ENCODE data around the gene ATG5.
"Not testable (repeated sequence)": the region's sequence is repeated elsewhere in the genome, so short reads cannot be mapped to it uniquely, and the experiment has no call there.

ATG5 gene

DNA sequence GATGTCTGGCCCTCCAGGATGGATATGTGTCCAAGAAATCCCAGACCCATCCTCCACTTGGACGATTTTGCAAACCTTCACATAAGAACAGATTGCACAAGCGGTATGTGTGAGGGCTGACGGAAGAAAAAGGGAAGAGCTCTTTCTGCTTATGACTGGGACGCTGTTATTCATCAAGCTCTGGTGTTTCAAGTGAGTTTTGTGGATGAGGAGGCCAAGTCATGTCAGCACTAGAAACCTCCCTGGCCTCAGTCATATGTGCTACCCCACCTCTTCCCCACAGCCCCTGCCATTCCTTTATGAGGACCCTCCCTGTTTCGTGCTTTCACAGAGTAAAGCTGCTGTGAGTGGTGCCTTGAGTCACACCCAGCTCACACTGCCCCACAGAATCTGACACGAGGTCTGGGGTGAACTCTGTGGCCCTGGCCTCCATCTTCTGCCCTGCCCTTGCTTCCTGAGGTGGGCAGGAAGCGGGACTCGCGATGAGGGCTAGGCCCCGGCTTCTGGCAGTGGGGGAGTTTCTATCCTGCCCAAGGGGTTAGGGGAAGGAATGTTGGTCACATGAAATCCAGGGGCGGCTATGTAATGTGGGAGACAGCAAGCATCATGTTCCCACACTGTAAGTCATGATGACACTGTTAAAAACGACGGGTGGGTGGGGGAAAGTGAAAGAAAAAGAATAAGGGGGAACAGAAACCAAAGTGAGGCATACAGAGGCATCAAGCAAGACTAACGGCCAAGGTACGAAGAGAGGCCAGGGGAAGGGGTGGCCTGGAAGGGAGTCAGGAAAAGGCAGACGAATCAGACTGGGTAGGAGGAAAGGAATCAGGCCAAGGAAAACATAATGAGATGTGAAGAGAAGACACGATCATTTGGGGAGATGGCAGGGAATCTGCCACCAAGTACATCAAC is 161.3 kb downstream of the ATG5 start:
- H3K36me3 Mint-ChIP-seq (ENCODE audit: low read depth) = no peaks in the 10 kb centered on the region
- peak overlapping the region; percentile 95 for H3K27ac Mint-ChIP-seq
- no peaks in the 10 kb centered on the region for H3K9me3 Mint-ChIP-seq
- H3K27me3 Mint-ChIP-seq = no peaks in the 10 kb centered on the region
- H3K4me3 Mint-ChIP-seq = peak overlapping the region; percentile 45
- H3K4me1 Mint-ChIP-seq (ENCODE audit: low read depth) = peaks cover 53% of the 10 kb centered on the region
- intact Hi-C loops (cut with micrococcal nuclease) = loop anchor here (5.0 kb wide), 2 partner anchors 77 to 167 kb away; partner anchors contain the start of gene PRDM1

DNA sequence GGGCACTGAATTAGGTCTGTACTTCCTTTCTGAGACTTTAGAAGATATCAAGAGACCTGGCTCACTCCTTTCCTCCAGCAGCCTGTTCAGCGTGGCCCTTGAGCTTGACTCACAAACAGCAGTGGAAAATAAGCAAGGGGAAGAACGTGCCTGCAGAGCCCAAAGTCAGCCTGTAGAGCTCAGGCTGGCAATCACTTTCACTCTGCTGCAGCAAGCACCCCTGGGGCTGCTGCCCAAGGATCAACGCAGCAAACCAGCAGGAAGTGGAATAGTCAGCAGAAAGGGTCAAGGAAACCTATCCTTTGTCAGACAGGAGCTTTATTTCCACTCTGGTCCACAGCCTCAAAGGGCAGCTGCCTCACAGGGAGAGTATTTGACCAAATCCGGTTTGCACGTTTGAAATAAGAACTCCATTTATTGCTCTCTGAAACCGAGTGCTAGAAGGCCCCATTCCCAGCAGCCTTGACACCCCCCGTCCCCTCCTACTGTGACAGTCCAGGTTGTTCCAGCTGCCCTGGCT is 162.1 kb downstream of the ATG5 start:
- H3K36me3 Mint-ChIP-seq (ENCODE audit: low read depth) = no peaks in the 10 kb centered on the region
- no peaks in the 10 kb centered on the region for H3K9me3 Mint-ChIP-seq
- intact Hi-C loops (cut with micrococcal nuclease) = loop anchor here (5.0 kb wide), 2 partner anchors 76 to 166 kb away; partner anchors contain the start of gene PRDM1
- peaks cover 57% of the 10 kb centered on the region for H3K4me1 Mint-ChIP-seq (ENCODE audit: low read depth)
- peak overlapping the region; percentile 95 for H3K27ac Mint-ChIP-seq
- peak overlapping the region; percentile 45 for H3K4me3 Mint-ChIP-seq
- H3K27me3 Mint-ChIP-seq = no peaks in the 10 kb centered on the region

- H3K36me3 Mint-ChIP-seq (ENCODE audit: low read depth) = no peaks in the 10 kb centered on the region
- intact Hi-C loops (cut with micrococcal nuclease) = loop anchor here (5.0 kb wide), 2 partner anchors 76 to 166 kb away; partner anchors contain the start of gene PRDM1
Measured at GRCh38 chr6:106162921-106163320, 162.6 kb downstream of the ATG5 start.

DNA sequence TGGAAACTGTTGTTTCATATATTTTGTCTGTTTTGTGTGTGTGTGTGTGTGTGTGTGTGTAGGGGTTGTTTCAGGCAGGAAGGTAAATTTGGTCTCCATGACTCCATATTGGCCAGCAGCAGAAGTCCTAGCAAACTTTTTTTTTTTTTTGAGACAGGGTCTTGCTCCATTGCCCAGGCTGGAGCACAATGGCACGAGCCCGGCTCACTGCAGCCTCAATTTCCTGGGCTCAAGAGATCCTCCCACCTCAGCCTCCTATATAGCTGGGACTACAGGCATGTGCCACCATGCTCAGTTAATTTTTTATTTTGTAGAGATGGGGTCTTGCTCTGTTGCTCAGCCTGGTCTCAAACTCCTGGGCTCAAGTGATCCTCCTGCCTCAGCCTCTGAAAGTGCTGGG is 163.7 kb downstream of the ATG5 start:
- no peaks in the 10 kb centered on the region for H3K36me3 Mint-ChIP-seq (ENCODE audit: low read depth)
- H3K4me3 Mint-ChIP-seq = no peak overlapping the region
- no peaks in the 10 kb centered on the region for H3K27me3 Mint-ChIP-seq
- intact Hi-C loops (cut with micrococcal nuclease) = loop anchor here (5.0 kb wide), 2 partner anchors 75 to 165 kb away; partner anchors contain the start of gene PRDM1
- H3K4me1 Mint-ChIP-seq (ENCODE audit: low read depth) = peaks cover 69% of the 10 kb centered on the region
- H3K9me3 Mint-ChIP-seq = no peaks in the 10 kb centered on the region
- H3K27ac Mint-ChIP-seq = peak overlapping the region; percentile 23

More at GRCh38 chr6:106162921-106163320, 162.6 kb downstream of the ATG5 start:
- no peak overlapping the region for H3K4me3 Mint-ChIP-seq
- H3K27ac Mint-ChIP-seq = peak overlapping the region; percentile 95
- no peaks in the 10 kb centered on the region for H3K9me3 Mint-ChIP-seq
- no peaks in the 10 kb centered on the region for H3K27me3 Mint-ChIP-seq
- H3K4me1 Mint-ChIP-seq (ENCODE audit: low read depth) = peaks cover 59% of the 10 kb centered on the region

- Mint-ChIP-seq H3K4me3 (no peak overlapping the region), H3K36me3 (ENCODE audit: low read depth) (no peaks in the 10 kb centered on the region), H3K27me3 (no peaks in the 10 kb centered on the region), H3K27ac (peak overlapping the region; percentile 23), H3K4me1 (ENCODE audit: low read depth) (peaks cover 72% of the 10 kb centered on the region), H3K9me3 (no peaks in the 10 kb centered on the region)
- intact Hi-C loops (cut with micrococcal nuclease) = loop anchor here (5.0 kb wide), 2 partner anchors 74 to 164 kb away; partner anchors contain the start of gene PRDM1
Measured at GRCh38 chr6:106161311-106161874, 164.2 kb downstream of the ATG5 start.

GRCh38 chr6:106160189-106160588 is 165.4 kb downstream of the ATG5 start:
- peaks cover 78% of the 10 kb centered on the region for H3K4me1 Mint-ChIP-seq (ENCODE audit: low read depth)
- no peaks in the 10 kb centered on the region for H3K27me3 Mint-ChIP-seq
- no peak overlapping the region for H3K27ac Mint-ChIP-seq
- no peaks in the 10 kb centered on the region for H3K36me3 Mint-ChIP-seq (ENCODE audit: low read depth)
- intact Hi-C loops (cut with micrococcal nuclease) = loop anchor here (5.0 kb wide), 2 partner anchors 73 to 163 kb away; partner anchors contain the start of gene PRDM1
- H3K4me3 Mint-ChIP-seq = no peak overlapping the region
- no peaks in the 10 kb centered on the region for H3K9me3 Mint-ChIP-seq

DNA sequence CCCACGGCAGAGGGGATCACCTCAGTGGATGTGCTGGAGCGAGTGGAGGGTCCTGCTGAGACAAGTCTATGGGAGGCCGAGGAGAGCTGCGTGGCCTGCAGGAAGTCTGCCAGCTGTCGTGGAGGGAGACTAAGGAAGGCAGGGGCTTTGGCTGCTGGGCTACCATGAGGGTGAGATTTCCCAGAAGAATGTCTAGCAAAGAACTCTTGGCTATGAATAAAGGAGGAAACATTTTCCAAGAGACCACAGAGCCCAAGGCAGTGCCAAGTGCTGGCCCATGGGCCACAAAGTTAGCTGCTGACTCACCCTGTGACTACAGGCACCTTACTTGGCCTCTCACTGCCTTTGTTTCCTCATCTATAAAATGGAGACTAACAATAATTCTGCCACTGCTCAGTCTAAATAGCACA is 166.0 kb downstream of the ATG5 start:
- Mint-ChIP-seq H3K4me3 (no peak overlapping the region), H3K9me3 (no peaks in the 10 kb centered on the region), H3K36me3 (ENCODE audit: low read depth) (no peaks in the 10 kb centered on the region), H3K27ac (no peak overlapping the region), H3K4me1 (ENCODE audit: low read depth) (peaks cover 75% of the 10 kb centered on the region), H3K27me3 (no peaks in the 10 kb centered on the region)
- intact Hi-C loops (cut with micrococcal nuclease) = no loop called here

DNA sequence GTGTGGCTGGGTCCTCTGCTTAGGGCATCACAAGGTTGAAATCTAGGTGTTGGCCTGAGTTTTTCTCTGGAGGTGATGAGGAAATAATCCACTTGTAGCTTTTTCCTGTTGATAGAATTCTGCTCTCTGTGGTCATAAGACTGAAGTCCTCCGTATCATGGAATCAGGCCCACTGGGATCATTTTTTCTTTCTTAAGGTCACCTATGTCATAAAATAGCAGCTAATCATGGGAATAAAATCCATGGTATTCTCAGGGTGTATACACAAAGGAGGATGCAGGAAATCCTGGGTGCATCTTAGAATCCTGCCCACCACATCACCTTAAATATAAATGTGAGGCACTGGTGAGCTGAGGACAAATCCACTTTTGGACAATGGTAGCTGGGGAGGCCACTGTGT is 166.7 kb downstream of the ATG5 start:
- H3K27me3 Mint-ChIP-seq = no peaks in the 10 kb centered on the region
- H3K4me3 Mint-ChIP-seq = no peak overlapping the region
- no peaks in the 10 kb centered on the region for H3K36me3 Mint-ChIP-seq (ENCODE audit: low read depth)
- intact Hi-C loops (cut with micrococcal nuclease) = no loop called here
- H3K27ac Mint-ChIP-seq = no peak overlapping the region
- peaks cover 68% of the 10 kb centered on the region for H3K4me1 Mint-ChIP-seq (ENCODE audit: low read depth)
- no peaks in the 10 kb centered on the region for H3K9me3 Mint-ChIP-seq

DNA sequence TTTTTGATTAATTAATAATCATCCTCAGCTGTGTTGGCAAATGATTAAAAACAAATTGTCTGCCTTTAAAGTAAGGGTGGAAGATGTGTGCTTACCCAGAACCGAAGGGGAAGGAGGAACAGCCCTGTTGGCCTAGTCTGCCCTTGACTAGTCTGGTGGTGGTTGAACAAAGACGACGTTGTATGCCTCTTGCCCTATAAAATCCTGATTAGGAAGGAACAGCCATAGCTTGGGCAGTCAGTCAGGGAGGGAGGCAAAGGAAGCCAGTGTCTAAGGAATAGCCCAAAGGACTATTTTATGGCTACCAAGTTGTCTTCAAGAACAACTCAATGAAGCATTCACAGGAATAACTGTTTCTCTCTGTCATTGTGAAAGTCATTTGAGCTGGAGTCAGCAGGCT is 168.7 kb downstream of the ATG5 start:
- Mint-ChIP-seq H3K9me3 (peaks cover 10% of the 10 kb centered on the region), H3K4me1 (ENCODE audit: low read depth) (peaks cover 54% of the 10 kb centered on the region), H3K4me3 (no peak overlapping the region), H3K27me3 (no peaks in the 10 kb centered on the region), H3K27ac (peak overlapping the region; percentile 50), H3K36me3 (ENCODE audit: low read depth) (no peaks in the 10 kb centered on the region)
- intact Hi-C loops (cut with micrococcal nuclease) = no loop called here

GRCh38 chr6:106156413-106156812 is 169.1 kb downstream of the ATG5 start:
- no peaks in the 10 kb centered on the region for H3K27me3 Mint-ChIP-seq
- H3K4me1 Mint-ChIP-seq (ENCODE audit: low read depth) = peaks cover 49% of the 10 kb centered on the region
- H3K4me3 Mint-ChIP-seq = no peak overlapping the region
- no peaks in the 10 kb centered on the region for H3K36me3 Mint-ChIP-seq (ENCODE audit: low read depth)
- peaks cover 14% of the 10 kb centered on the region for H3K9me3 Mint-ChIP-seq
- H3K27ac Mint-ChIP-seq = peak overlapping the region; percentile 50
- intact Hi-C loops (cut with micrococcal nuclease) = no loop called here

- Mint-ChIP-seq H3K27me3 (no peaks in the 10 kb centered on the region), H3K36me3 (ENCODE audit: low read depth) (no peaks in the 10 kb centered on the region), H3K27ac (peak overlapping the region; percentile 50), H3K9me3 (peaks cover 14% of the 10 kb centered on the region), H3K4me3 (peak overlapping the region; percentile 35), H3K4me1 (ENCODE audit: low read depth) (peaks cover 42% of the 10 kb centered on the region)
- intact Hi-C loops (cut with micrococcal nuclease) = no loop called here
Measured at GRCh38 chr6:106155219-106155830, 170.2 kb downstream of the ATG5 start.

- Mint-ChIP-seq H3K36me3 (ENCODE audit: low read depth) (no peaks in the 10 kb centered on the region), H3K4me3 (no peak overlapping the region), H3K4me1 (ENCODE audit: low read depth) (peaks cover 38% of the 10 kb centered on the region), H3K27ac (no peak overlapping the region), H3K27me3 (no peaks in the 10 kb centered on the region), H3K9me3 (peaks cover 14% of the 10 kb centered on the region)
- intact Hi-C loops (cut with micrococcal nuclease) = no loop called here
Measured at GRCh38 chr6:106154326-106154725, 171.2 kb downstream of the ATG5 start.

DNA sequence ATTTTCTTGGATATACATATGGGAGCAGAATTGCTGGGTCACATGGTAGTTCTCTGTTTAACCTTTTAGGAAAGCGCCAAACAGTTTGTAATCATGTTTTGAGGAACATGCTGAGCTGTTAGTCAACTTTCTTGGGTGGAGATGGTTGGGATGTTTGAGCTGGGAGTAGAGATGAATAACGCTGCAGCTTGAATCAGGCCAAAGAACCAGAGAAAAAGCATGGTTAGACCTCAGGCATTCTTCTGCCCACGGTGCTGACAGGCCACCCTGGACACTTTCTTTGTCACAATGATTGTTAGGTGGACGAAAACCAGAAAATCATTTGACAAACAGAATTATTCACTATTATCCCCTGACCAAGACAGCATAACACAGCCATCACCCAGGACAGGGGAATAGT is 172.6 kb downstream of the ATG5 start:
- Mint-ChIP-seq H3K4me3 (no peak overlapping the region), H3K27me3 (no peaks in the 10 kb centered on the region), H3K36me3 (ENCODE audit: low read depth) (no peaks in the 10 kb centered on the region), H3K4me1 (ENCODE audit: low read depth) (peaks cover 35% of the 10 kb centered on the region), H3K27ac (no peak overlapping the region), H3K9me3 (peaks cover 14% of the 10 kb centered on the region)
- intact Hi-C loops (cut with micrococcal nuclease) = no loop called here

DNA sequence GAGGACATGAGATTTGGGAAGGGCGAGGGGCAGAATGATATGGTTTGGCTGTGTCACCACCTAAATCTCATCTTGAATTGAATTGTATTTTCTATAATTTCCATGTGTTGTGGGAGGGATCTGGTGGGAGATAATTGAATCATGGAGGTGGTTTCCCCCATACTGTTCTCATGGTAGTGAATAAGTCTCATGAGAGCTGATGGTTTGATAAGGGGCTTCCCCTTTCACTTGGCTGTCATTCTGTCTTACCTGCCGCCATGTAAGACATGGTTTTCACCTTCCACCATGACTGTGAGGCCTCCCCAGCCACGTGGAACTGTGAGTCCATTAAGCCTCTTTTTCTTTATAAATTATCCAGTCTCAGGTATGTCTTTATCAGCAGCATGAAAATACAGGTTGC is 173.1 kb downstream of the ATG5 start:
- H3K27ac Mint-ChIP-seq; H3K27me3 Mint-ChIP-seq; intact Hi-C loops (cut with micrococcal nuclease); H3K4me3 Mint-ChIP-seq; H3K36me3 Mint-ChIP-seq (ENCODE audit: low read depth): not testable (repeated sequence)
- Mint-ChIP-seq H3K4me1 (ENCODE audit: low read depth) (peaks cover 30% of the 10 kb centered on the region), H3K9me3 (peaks cover 14% of the 10 kb centered on the region)
